CD4-positive, alpha-beta T cell treated with Interleukin-17A for 4 hours (primary cell): ENCODE data around the gene TMPRSS6.

ENCODE experiments used
- DNase-seq: peaks from one replicate; pipeline ENCODE4 v3.0.0-alpha.2; 2020; ENCODE audit warnings: mixed read lengths

TMPRSS6 gene

GRCh38 chr22:37112084-37112728 is 2.7 kb upstream of the TMPRSS6 start:
- no peak for DNase-seq

- no peak for DNase-seq
These were observed 1.7 kb upstream of the TMPRSS6 start for GRCh38 chr22:37111156-37111717.

GRCh38 chr22:37107816-37108621 is 1.5 kb downstream of the TMPRSS6 start:
- DNase-seq, result no peak

- DNase-seq, result no peak
These were observed 3.5 kb downstream of the TMPRSS6 start for GRCh38 chr22:37105990-37106389.

GRCh38 chr22:37105154-37105553 is 4.4 kb downstream of the TMPRSS6 start:
- DNase-seq, result no peak

- DNase-seq, result no peak
These were observed 5.7 kb downstream of the TMPRSS6 start for GRCh38 chr22:37103656-37104452.

GRCh38 chr22:37103151-37103550 is 6.4 kb downstream of the TMPRSS6 start:
- no peak for DNase-seq

- no peak for DNase-seq
These were observed 8.0 kb downstream of the TMPRSS6 start for GRCh38 chr22:37101311-37102066.

- no peak for DNase-seq
These were observed 8.9 kb downstream of the TMPRSS6 start for GRCh38 chr22:37100589-37101127.

- peak; percentile 47 for DNase-seq
These were observed 10.4 kb downstream of the TMPRSS6 start for GRCh38 chr22:37098976-37099591.

- no peak for DNase-seq
These were observed 12.2 kb downstream of the TMPRSS6 start for GRCh38 chr22:37097346-37097745.

GRCh38 chr22:37095113-37095512 is 14.4 kb downstream of the TMPRSS6 start:
- peak; percentile 25 for DNase-seq

- no peak for DNase-seq
These were observed 15.3 kb downstream of the TMPRSS6 start for GRCh38 chr22:37094239-37094638.

GRCh38 chr22:37092997-37093396 is 16.5 kb downstream of the TMPRSS6 start:
- no peak for DNase-seq

GRCh38 chr22:37091994-37092393 is 17.5 kb downstream of the TMPRSS6 start:
- no peak for DNase-seq

GRCh38 chr22:37090920-37091695 is 18.4 kb downstream of the TMPRSS6 start:
- DNase-seq, result no peak

GRCh38 chr22:37089434-37089833 is 20.1 kb downstream of the TMPRSS6 start:
- no peak for DNase-seq

- DNase-seq, result no peak
These were observed 20.6 kb downstream of the TMPRSS6 start for GRCh38 chr22:37088750-37089408.

GRCh38 chr22:37088108-37088605 is 21.4 kb downstream of the TMPRSS6 start:
- DNase-seq, result no peak

- DNase-seq, result no peak
These were observed 23.3 kb downstream of the TMPRSS6 start for GRCh38 chr22:37086184-37086583.
